GM12873 (cell line): ENCODE measurements around the gene CDHR5.

Experiments used
- TF ChIP-seq, protein P1 (sequence below): IDR thresholded peaks from 2 replicates; pipeline ENCODE4 v1.5.1; 2012; ENCODE audit warnings: low read depth, mild to moderate bottlenecking, moderate library complexity, low read length, control low read depth; ENCODE audit not compliant: insufficient read depth; ENCODE audit errors: missing control alignments

The CDHR5 gene

DNA sequence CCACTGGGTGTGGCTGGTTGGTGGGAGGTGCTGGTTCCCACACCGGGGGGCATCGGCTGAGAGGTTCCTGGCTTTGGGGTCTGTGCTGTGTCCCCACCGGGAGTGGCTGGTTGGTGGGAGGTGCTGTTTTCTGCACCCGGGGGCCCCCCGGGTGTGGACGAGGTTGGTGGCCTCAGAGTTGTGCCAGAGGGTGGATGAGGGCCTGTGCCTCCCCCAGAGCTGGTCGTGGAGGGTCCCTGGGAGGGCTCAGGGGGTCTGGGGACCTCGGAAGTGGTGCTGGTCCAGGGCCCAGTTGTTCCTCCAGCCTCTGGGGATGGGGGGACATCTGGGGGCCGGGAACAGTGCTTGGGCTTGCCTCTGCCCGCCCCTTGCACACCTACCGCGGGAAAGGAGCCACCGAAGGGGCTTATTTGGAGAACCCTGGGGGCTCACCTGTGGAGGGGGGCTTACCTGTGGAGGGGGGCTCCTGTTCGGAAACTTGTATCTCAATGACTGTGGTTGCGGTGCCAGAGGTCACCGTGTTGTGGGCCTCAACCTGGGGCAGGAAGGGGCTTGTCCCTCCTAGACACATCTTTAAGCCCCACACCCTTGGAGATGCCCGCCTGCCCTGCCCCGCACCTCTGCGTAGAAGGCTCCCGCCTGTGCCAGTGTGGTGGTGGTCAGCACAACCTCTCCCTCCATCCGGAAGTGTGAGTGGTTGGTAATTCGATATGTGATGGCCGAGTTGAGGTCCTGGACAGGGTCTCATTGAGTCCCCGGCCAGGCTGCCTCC is 5.7 kb downstream of the CDHR5 start:
- TF ChIP-seq, protein P1, sequence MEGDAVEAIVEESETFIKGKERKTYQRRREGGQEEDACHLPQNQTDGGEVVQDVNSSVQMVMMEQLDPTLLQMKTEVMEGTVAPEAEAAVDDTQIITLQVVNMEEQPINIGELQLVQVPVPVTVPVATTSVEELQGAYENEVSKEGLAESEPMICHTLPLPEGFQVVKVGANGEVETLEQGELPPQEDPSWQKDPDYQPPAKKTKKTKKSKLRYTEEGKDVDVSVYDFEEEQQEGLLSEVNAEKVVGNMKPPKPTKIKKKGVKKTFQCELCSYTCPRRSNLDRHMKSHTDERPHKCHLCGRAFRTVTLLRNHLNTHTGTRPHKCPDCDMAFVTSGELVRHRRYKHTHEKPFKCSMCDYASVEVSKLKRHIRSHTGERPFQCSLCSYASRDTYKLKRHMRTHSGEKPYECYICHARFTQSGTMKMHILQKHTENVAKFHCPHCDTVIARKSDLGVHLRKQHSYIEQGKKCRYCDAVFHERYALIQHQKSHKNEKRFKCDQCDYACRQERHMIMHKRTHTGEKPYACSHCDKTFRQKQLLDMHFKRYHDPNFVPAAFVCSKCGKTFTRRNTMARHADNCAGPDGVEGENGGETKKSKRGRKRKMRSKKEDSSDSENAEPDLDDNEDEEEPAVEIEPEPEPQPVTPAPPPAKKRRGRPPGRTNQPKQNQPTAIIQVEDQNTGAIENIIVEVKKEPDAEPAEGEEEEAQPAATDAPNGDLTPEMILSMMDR: no peak

DNA sequence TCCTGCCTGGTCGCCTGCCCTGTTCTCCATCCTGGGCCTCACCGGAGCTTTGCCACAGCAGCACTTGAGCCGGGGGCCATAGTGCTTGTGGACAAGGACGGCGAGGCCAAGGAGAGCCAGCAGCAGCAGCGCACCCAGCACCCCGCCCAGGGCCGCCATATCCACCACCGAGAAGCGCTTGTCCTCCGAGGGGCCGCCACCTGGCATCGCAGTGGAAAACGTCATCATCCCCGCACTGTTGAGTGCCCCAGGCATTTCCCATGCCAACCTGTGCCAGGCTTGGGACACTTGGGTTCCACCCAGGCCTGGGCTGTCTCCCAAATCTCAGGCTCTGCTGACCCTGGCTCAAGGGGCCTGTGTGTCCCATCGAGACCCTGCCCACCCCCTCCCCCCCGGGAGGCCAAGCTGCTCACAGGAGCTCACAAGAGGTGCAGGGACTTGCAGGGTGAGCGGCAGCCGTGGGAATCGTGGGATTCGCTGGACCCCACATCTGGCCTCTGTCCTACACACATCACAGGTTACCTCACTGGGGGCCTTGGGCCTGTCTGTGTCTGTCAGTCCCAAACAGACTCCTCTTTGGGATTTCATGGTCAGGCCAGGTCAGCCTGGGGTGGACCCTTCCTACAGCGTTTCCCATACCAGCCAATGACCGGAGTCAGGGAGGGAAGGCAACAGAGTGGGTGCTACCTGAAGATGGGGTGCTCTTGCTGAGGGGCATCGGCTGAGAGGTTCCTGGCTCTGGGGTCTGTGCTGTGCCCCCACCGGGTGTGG is 6.7 kb downstream of the CDHR5 start:
- TF ChIP-seq, protein P1: no peak

DNA sequence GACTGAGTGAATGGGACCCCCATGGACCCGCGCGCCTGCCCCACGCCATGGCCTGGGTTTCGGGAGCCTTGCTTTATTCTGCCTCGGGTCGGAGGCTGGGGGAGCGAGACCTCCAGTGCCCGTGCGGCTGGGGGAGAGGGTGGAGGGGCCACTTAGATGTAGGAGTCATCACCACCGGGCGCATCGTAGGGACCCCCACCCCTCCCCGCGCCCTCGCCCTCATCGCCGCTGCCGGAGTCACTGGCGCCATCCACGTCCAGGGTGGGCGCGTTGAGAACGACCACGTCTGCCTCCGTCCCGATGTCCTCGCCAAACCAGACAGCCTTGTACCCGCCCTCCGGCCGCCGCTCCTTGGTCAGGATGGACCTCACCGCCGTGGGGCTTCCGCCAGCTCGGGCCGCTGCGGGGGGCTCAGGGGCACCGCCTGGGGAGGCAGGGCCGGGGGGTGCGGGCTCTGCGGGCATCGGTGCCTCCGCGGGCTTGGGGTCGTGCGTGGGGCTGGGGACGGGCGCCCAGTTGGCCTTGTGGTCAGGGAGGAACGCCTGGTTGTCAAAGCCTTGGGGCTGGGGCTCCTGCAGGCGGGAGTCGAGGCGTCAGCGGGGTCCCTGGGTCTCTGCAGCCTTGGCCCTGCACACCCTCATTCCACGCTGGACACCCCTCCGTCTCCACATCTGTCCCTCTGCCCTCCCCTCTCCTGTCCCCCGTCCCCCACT is 7.4 kb downstream of the CDHR5 start:
- TF ChIP-seq, protein P1: no peak

DNA sequence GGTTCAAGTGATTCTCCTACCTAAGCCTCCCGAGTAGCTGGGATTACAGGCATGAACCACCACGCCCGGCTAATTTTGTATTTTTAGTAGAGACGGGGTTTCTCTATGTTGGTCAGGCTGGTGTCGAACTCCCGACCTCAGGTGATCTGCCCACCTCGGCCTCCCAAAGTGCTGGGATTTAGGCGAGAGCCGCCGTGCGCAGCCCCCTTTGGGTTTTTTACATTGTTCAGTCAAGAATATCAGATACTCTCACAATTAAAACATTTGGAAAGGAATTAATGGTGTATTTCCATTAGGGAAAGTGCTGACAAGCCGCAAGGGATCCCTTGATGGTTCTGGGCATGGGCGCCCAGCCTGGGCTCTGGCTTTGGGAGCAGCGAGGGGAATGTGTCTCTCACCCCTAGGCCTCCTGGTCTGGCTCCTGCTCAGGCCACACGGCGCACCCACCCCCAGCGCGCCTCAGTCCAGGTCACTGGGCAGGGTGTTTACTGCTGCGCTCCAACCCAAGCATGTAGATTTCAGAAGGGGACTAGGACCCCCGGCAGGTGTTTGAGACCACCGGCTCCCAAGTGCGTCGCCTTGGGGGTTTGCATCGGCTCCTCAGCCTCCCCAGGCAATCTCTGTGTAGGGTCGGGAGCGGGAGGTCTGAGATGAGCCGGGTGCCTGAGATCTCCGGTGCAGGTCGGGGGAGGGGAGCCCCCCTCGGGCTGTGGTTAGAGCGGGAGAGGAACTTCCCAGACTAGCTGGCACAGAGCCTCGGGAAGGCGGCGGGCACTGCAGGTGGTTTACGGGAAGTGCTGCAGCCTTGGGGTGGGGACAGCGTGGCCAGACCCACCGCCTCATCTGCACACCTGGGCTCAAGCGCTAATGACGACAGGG is 8.2 kb downstream of the CDHR5 start:
- TF ChIP-seq, protein P1: no peak

DNA sequence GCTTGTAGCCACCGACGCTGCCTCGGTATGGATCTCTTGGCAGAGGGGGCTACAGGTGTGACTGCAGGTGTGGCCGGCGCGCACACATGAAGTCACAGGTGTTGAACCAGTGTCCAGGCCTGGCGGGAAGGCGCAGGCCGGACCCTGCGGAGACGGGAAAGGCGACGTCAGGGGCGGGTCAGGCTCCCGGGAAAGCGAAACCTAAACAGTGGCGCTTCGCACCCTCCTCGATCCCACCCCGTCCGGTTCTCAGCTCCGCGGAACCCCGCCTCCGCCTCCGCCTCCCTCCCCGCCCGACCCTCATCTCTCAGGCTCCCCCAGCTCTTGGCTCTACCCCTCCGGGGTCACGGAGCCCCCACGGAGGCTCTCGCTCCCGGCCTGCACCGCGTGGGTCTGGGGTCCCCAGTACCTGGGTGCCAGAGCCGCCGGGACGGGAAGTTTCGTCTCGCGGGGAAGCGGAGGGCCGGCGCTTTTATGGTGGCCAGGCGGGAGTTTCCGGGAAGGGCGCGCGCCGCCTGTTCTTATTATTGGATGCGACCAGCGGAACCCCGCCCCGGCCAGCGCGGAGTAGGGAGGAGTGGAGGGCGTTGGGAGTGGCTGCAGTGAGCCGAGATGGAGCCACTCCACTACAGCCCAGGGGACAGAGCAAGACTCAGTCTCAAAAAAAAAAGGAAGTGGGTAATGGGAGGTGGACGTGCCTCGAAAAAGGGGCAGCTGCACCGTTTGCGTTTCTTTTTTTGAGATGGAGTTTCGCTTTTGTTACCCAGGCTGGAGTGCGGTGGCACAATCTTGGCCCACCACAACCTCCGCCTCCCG is 9.0 kb downstream of the CDHR5 start, which contains the start of gene IRF7:
Gene IRF7 (minus strand): TSS at position 447 of the 816 bp plus-strand sequence. CDS start 586 bp downstream, outside the sequence.
- TF ChIP-seq, protein P1: no peak

DNA sequence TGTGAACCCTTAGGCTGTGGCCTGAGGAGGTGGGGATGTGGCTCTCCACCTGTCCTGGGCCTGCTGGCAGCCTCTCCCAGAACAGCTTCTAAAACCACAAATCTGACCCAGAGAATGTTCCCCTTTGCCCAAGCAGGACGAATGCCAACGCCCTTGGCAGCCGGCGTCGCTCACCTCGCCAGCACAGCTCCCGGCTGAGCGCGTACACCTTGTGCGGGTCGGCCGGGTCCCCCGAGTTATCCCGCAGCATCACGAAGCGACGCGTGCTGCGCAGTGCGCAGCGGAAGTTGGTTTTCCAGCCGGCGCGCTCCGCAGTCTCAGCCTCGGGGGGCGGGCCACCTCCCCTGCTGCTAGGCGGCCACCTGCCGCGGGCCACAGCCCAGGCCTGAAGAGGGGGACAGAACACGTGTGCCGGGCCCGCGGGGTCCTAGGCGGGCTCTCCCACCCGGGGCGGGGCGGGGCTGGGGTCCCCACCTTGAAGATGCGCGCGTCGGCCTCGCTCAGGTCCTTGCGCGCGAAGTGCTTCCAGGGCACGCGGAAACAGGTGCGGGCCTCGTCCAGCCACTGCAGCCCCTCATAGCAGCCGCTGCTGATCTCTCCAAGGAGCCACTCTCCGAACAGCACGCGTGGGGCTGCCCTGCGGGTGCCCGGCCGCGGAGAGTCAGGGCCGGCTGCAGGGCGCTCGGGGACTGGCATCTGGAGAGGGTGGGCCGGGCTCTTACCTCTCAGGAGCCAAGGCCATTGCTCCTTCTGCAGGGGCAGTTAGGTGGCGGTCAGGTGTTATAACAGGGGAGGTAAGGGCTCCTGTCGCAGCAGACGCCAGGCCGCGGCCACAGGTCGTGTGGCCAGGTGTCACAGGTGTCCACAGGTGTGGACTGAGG is 9.9 kb downstream of the CDHR5 start:
- TF ChIP-seq, protein P1: no peak
